Putamen (tissue), 1 donor: ENCODE data around the gene FBXO41.
"Not testable (repeated sequence)": the region's sequence is repeated elsewhere in the genome, so short reads cannot be mapped to it uniquely, and the experiment has no call there.

Experiments
- DNase-seq: peaks from one replicate; pipeline ENCODE4 v3.0.0-alpha.2; 2016; ENCODE audit warnings: low spot score

Gene FBXO41

GRCh38 chr2:73286134-73286655 is 1.9 kb upstream of the FBXO41 start:
- DNase-seq, result no peak

- DNase-seq, result no peak
Measured at GRCh38 chr2:73285159-73285739, 971 bp upstream of the FBXO41 start.

- no peak for DNase-seq
Measured at GRCh38 chr2:73283545-73284295, 558 bp downstream of the FBXO41 start.

GRCh38 chr2:73282924-73283544 is 1.2 kb downstream of the FBXO41 start:
- DNase-seq, result no peak

GRCh38 chr2:73281244-73281643 is 3.0 kb downstream of the FBXO41 start:
- DNase-seq, result no peak

GRCh38 chr2:73279852-73280251 is 4.4 kb downstream of the FBXO41 start:
- DNase-seq, result no peak

GRCh38 chr2:73272270-73272669 is 12.0 kb downstream of the FBXO41 start:
- DNase-seq, result no peak

- no peak for DNase-seq
Measured at GRCh38 chr2:73269686-73270465, 14.4 kb downstream of the FBXO41 start.

GRCh38 chr2:73268830-73269685 is 15.2 kb downstream of the FBXO41 start:
- no peak for DNase-seq

- DNase-seq, result no peak
Measured at GRCh38 chr2:73268366-73268829, 15.9 kb downstream of the FBXO41 start.

- DNase-seq, result no peak
Measured at GRCh38 chr2:73267008-73267407, 17.3 kb downstream of the FBXO41 start.

GRCh38 chr2:73266061-73266901 is 18.0 kb downstream of the FBXO41 start:
- no peak for DNase-seq

GRCh38 chr2:73265298-73266060 is 18.8 kb downstream of the FBXO41 start:
- no peak for DNase-seq

- DNase-seq, result no peak
Measured at GRCh38 chr2:73264783-73265182, 19.5 kb downstream of the FBXO41 start.

GRCh38 chr2:73264332-73264606 is 20.0 kb downstream of the FBXO41 start:
- DNase-seq, result no peak

GRCh38 chr2:73263540-73264331 is 20.5 kb downstream of the FBXO41 start:
- no peak for DNase-seq

GRCh38 chr2:73262691-73263429 is 21.4 kb downstream of the FBXO41 start:
- DNase-seq, result not testable (repeated sequence)

- DNase-seq, result no peak
Measured at GRCh38 chr2:73262108-73262651, 22.1 kb downstream of the FBXO41 start.
